GM12878 (cell line): Measurements from ENCODE around the gene MYBPHL. TPM values are rescaled to one million over a fixed set of nuclear protein-coding genes. Genes with fewer than 3 reads are reported as not detected.

ENCODE experiments used
- ATAC-seq: fragments of 200-7000 bp; cut with Tn5 transposase; 3 replicates; pipeline ENCODE4 v1.9.1; 2020; ENCODE audit warnings: mild to moderate bottlenecking, moderate library complexity
- BruUV-seq: library from RNA; stranded (reverse); fragments of 400-500 nt; replicated peaks from 2 replicates; lab custom pipeline; 2021; lab: Mats Ljungman, UMichigan
- CTCF ChIA-PET: fragments of 300-600 bp; sonication (Branson Sonifier 250); formaldehyde crosslinking; extraction: SDS; loops from one replicate; lab custom pipeline; 2021; ENCODE audit warnings: inconsistent platforms; lab: Yijun Ruan, JAX
- POLR2A ChIA-PET: fragments of 350-600 bp; formaldehyde crosslinking; extraction: SDS; loops from one replicate; lab custom pipeline; 2021; ENCODE audit warnings: inconsistent platforms; lab: Charles Lee
- RAD21 ChIA-PET: fragments of 300-600 bp; sonication (Branson Sonifier 250); formaldehyde crosslinking; loops from one replicate; lab custom pipeline; 2023; ENCODE audit warnings: antibody characterized with exemption; ENCODE audit not compliant: unreplicated experiment; lab: Charles Lee
- SMC1A ChIA-PET: fragments of 300-600 bp; sonication (Branson Sonifier 250); formaldehyde crosslinking; loops from one replicate; lab custom pipeline; 2023; ENCODE audit not compliant: unreplicated experiment, uncharacterized antibody; lab: Charles Lee
- DNase-seq: peaks from one replicate; pipeline ENCODE4 v3.0.0-alpha.2; 2011; ENCODE audit warnings: low read depth, low spot score
- FAIRE-seq: peaks from 3 replicates; lab custom pipeline; 2011; peaks lifted over from hg19 to GRCh38; lab: Jason Lieb, UNC
- H2AFZ ChIP-seq: 2 replicates; pipeline ENCODE4 v1.6.0; 2011; ENCODE audit warnings: low read depth, low read length, control low read depth; ENCODE audit not compliant: control insufficient read depth
- H3K27ac ChIP-seq: 2 replicates; pipeline ENCODE4 v1.5.1; 2011; ENCODE audit warnings: control low read depth; ENCODE audit not compliant: control insufficient read depth, insufficient read depth
- H3K27me3 ChIP-seq, 2 experiments: replicated peaks in 1 of 2; 2 replicates each; pipeline versions ENCODE4 v1.6.0 to v1.6.1; 2011; ENCODE audit warnings: low read length in 1 of 2; ENCODE audit not compliant: control insufficient read depth in 2 of 2, insufficient read depth in 2 of 2
- H3K36me3 ChIP-seq, 2 experiments: 2 replicates each; pipeline ENCODE4 v1.5.1; 2011; ENCODE audit warnings: low read length in 1 of 2; ENCODE audit not compliant: control insufficient read depth in 2 of 2, insufficient read depth in 2 of 2
- H3K4me1 ChIP-seq: 2 replicates; pipeline ENCODE4 v1.6.1; 2011; ENCODE audit warnings: mild to moderate bottlenecking, low read length, moderate library complexity, mixed read lengths; ENCODE audit not compliant: control insufficient read depth, insufficient read depth
- H3K4me2 ChIP-seq: 2 replicates; pipeline ENCODE4 v1.6.0; 2011; ENCODE audit warnings: control low read depth; ENCODE audit not compliant: control insufficient read depth, insufficient read depth
- H3K4me3 ChIP-seq: fragments of 200-600 bp; sonication (generic); 2 replicates; pipeline ENCODE4 v1.5.1; 2016
- H3K79me2 ChIP-seq: 2 replicates; pipeline ENCODE4 v1.6.0; 2011; ENCODE audit warnings: low read length; ENCODE audit not compliant: control insufficient read depth, insufficient read depth
- H3K9ac ChIP-seq: 2 replicates; pipeline ENCODE4 v1.8.0; 2011; ENCODE audit warnings: low read length, control low read depth, mixed read lengths; ENCODE audit not compliant: control insufficient read depth, insufficient read depth
- H3K9me3 ChIP-seq: replicated peaks from 3 replicates; pipeline ENCODE4 v1.5.1; 2011; ENCODE audit warnings: mild to moderate bottlenecking, low read length; ENCODE audit not compliant: control insufficient read depth, insufficient read depth
- H4K20me1 ChIP-seq: 2 replicates; pipeline ENCODE4 v1.6.0; 2011; ENCODE audit not compliant: control insufficient read depth, insufficient read depth
- BHLHE40 ChIP-seq, 2 experiments: fragments of 450-650 bp in 1 of 2; IDR thresholded peaks; 2 replicates each; pipeline ENCODE4 v1.6.1; 2011 to 2017; ENCODE audit warnings: low read depth in 2 of 2, borderline replicate concordance in 1 of 2, improper control_type of control experiment in 1 of 2, low read length in 1 of 2, mild to moderate bottlenecking in 1 of 2
- CBX5 ChIP-seq: sonication (generic); IDR thresholded peaks from 2 replicates; pipeline ENCODE4 v1.6.1; 2016; ENCODE audit warnings: low read depth, moderate library complexity, mild to moderate bottlenecking, inconsistent platforms
- E2F8 ChIP-seq: fragments of 450-650 bp; IDR thresholded peaks from 2 replicates; pipeline ENCODE4 v1.6.1; 2018; ENCODE audit warnings: mild to moderate bottlenecking, low read depth, moderate library complexity; ENCODE audit not compliant: partially characterized antibody
- HDGF ChIP-seq: fragments of 450-650 bp; IDR thresholded peaks from 2 replicates; pipeline ENCODE4 v1.6.1; 2016; ENCODE audit warnings: antibody characterized with exemption
- IRF4 ChIP-seq: IDR thresholded peaks from 2 replicates; pipeline ENCODE4 v1.6.1; 2011; ENCODE audit warnings: low read depth, low read length
- NFYA ChIP-seq: IDR thresholded peaks from 2 replicates; pipeline ENCODE4 v1.6.1; 2011; ENCODE audit warnings: low read depth, mild to moderate bottlenecking, low read length, improper control_type of control experiment, borderline replicate concordance
- NR2C1 ChIP-seq: fragments of 450-650 bp; IDR thresholded peaks from 2 replicates; pipeline ENCODE4 v1.6.1; 2017; ENCODE audit warnings: antibody characterized with exemption, mild to moderate bottlenecking, moderate library complexity
- PML ChIP-seq: IDR thresholded peaks from 2 replicates; pipeline ENCODE4 v1.6.1; 2012; ENCODE audit warnings: low read length, inconsistent platforms
- RAD21 ChIP-seq: IDR thresholded peaks from 2 replicates; pipeline ENCODE4 v1.6.1; 2011; ENCODE audit warnings: mild to moderate bottlenecking, low read depth, low read length, moderate library complexity; ENCODE audit not compliant: insufficient read depth
- RFX5 ChIP-seq: IDR thresholded peaks from 2 replicates; pipeline ENCODE4 v1.6.1; 2011; ENCODE audit warnings: low read depth, low read length, improper control_type of control experiment
- SMAD1 ChIP-seq: fragments of 450-650 bp; IDR thresholded peaks from 2 replicates; pipeline ENCODE4 v1.6.1; 2018; ENCODE audit warnings: mild to moderate bottlenecking, low read depth; ENCODE audit not compliant: partially characterized antibody
- SUPT20H ChIP-seq: IDR thresholded peaks from 2 replicates; pipeline ENCODE4 v1.6.1; 2011; ENCODE audit warnings: low read depth, mild to moderate bottlenecking, low read length, moderate library complexity, borderline replicate concordance; ENCODE audit not compliant: control insufficient read depth
- YBX1 ChIP-seq: fragments of 450-650 bp; IDR thresholded peaks from 2 replicates; pipeline ENCODE4 v1.6.1; 2016; ENCODE audit warnings: antibody characterized with exemption
- WGBS: methylation state at CpG from one replicate; pipeline ENCODE4 v1.1.6; 2016; ENCODE audit warnings: low lambda C conversion rate; ENCODE audit not compliant: insufficient replicate concordance, insufficient coverage; ENCODE audit errors: missing lambda C conversion rate; 5-methylcytosine and 5-hydroxymethylcytosine counted together
- in situ Hi-C: fragments of 300-500 bp; cut with MboI; formaldehyde crosslinking; loops from 9 replicates; pipeline ENCODE4 v1.14.3; 2018; ENCODE audit warnings: mixed read lengths
- intact Hi-C: fragments of 100-400 bp; cut with micrococcal nuclease; formaldehyde crosslinking; loops from one replicate; pipeline ENCODE4 v1.14.2; 2022; ENCODE audit not compliant: unreplicated experiment
- polyA plus RNA-seq, 11 experiments: library from polyadenylated mRNA; depleted of rRNA in 4 of 11; unstranded in 6 of 11; stranded (reverse) in 5 of 11; fragments of >200 nt; fragmentation: Nextera tagmentation in 4 of 11; fragmentation: Illumina TruSeq in 1 of 11; extraction: Ambion mirVana in 4 of 11; extraction: Trizol in 1 of 11; gene quantifications; 1 replicate in 1 of 11; 2 replicates in 10 of 11; pipeline versions ENCODE4 v1.2.1 to v1.2.3, GENCODE V29; 2011 to 2016; ENCODE audit warnings: inconsistent platforms in 2 of 11, missing spikeins in 2 of 11, low read depth in 1 of 11
- total RNA-seq, 4 experiments: library from RNA; depleted of rRNA in 3 of 4; stranded (reverse); fragments of >200 nt in 3 of 4; fragmentation: Illumina TruSeq in 1 of 4; extraction: Trizol in 1 of 4; gene quantifications; 2 replicates each; pipeline versions ENCODE4 v1.2.1 to v1.2.3, GENCODE V29; 2013 to 2021
- TF ChIP-seq, protein P1 (sequence below): fragments of 450-650 bp; formaldehyde crosslinking; IDR thresholded peaks from 2 replicates; pipeline ENCODE4 v1.5.0; 2022; ENCODE audit warnings: mild to moderate bottlenecking, missing genetic modification characterization
- TF ChIP-seq, protein P2 (sequence below): fragments of 150-350 bp; IDR thresholded peaks from 2 replicates; pipeline ENCODE4 v1.6.1; 2016; ENCODE audit warnings: low read depth, low read length

The MYBPHL gene
- total and polyA plus RNA-seq, 10 of the 15 experiments (the other 5 are each of a cell fraction or from before 2014, with no cell fraction given) = 0.16 to 0.75 (median 0.54) TPM; not detected in 7

DNA sequence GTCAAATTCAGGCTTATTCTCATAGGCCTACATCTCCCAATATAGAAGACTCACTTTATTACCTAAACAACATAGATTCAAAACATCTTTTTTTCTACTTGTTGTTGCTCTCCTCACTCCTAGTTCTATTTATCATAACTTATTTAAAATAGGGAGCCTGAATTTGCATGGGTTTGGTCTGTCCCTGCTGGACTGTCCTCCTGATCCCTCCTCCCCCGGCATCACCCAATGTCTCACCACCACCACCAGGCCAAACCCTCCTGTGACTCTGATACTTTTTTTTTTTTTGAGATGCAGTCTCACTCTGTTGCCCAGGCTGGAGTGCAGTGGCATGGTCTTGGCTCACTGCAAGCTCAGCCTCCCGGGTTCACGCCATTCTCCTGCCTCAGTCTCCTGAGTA, 31.8 kb upstream of the MYBPHL start (continued):
- no peak for TF ChIP-seq SUPT20H
- no peak for TF ChIP-seq PML
- TF ChIP-seq, protein P1, sequence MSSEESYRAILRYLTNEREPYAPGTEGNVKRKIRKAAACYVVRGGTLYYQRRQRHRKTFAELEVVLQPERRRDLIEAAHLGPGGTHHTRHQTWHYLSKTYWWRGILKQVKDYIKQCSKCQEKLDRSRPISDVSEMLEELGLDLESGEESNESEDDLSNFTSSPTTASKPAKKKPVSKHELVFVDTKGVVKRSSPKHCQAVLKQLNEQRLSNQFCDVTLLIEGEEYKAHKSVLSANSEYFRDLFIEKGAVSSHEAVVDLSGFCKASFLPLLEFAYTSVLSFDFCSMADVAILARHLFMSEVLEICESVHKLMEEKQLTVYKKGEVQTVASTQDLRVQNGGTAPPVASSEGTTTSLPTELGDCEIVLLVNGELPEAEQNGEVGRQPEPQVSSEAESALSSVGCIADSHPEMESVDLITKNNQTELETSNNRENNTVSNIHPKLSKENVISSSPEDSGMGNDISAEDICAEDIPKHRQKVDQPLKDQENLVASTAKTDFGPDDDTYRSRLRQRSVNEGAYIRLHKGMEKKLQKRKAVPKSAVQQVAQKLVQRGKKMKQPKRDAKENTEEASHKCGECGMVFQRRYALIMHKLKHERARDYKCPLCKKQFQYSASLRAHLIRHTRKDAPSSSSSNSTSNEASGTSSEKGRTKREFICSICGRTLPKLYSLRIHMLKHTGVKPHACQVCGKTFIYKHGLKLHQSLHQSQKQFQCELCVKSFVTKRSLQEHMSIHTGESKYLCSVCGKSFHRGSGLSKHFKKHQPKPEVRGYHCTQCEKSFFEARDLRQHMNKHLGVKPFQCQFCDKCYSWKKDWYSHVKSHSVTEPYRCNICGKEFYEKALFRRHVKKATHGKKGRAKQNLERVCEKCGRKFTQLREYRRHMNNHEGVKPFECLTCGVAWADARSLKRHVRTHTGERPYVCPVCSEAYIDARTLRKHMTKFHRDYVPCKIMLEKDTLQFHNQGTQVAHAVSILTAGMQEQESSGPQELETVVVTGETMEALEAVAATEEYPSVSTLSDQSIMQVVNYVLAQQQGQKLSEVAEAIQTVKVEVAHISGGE (CRISPR knock-in tag) = no peak
- TF ChIP-seq NR2C1 = no peak

GRCh38 chr1:109338091-109338490, 31.3 kb upstream of the MYBPHL start:
- POLR2A ChIA-PET = no interaction called here
- RAD21 ChIA-PET = no interaction called here
- H3K36me3 ChIP-seq = no peaks in the 10 kb centered on the region
- no peak overlapping the region for H3K27ac ChIP-seq
- no peaks in the 10 kb centered on the region for H3K4me1 ChIP-seq
- H3K4me2 ChIP-seq = no peak overlapping the region
- in situ Hi-C loops (no loop called here), intact Hi-C loops (no loop called here)
- H4K20me1 ChIP-seq = no peaks in the 10 kb centered on the region
- no peak for ATAC-seq
- no peak for FAIRE-seq
- H3K79me2 ChIP-seq = no peaks in the 10 kb centered on the region
- no peaks in the 10 kb centered on the region for H3K9me3 ChIP-seq
- no peaks in the 10 kb centered on the region for H3K27me3 ChIP-seq
- DNase-seq = no peak
- CTCF ChIA-PET = no interaction called here
- BruUV-seq = no TSS peak
- 48% methylated on average over 6 of the region's 6 CpGs for WGBS
- no peak overlapping the region for H3K4me3 ChIP-seq
- H3K9ac ChIP-seq = no peak overlapping the region
- no peak overlapping the region for H2AFZ ChIP-seq
- SMC1A ChIA-PET = no interaction called here
- TF ChIP-seq HDGF (no peak), NFYA (no peak), YBX1 (no peak), CBX5 (no peak), RFX5 (no peak), BHLHE40 (IDR thresholded peaks at IDR 0.05; ENCODE audit: borderline replicate concordance in 1 of 2, low read depth in 2 of 2, low read length in 1 of 2) (no peak), E2F8 (no peak), RAD21 (no peak), IRF4 (no peak), SMAD1 (no peak)
- TF ChIP-seq, protein P2, sequence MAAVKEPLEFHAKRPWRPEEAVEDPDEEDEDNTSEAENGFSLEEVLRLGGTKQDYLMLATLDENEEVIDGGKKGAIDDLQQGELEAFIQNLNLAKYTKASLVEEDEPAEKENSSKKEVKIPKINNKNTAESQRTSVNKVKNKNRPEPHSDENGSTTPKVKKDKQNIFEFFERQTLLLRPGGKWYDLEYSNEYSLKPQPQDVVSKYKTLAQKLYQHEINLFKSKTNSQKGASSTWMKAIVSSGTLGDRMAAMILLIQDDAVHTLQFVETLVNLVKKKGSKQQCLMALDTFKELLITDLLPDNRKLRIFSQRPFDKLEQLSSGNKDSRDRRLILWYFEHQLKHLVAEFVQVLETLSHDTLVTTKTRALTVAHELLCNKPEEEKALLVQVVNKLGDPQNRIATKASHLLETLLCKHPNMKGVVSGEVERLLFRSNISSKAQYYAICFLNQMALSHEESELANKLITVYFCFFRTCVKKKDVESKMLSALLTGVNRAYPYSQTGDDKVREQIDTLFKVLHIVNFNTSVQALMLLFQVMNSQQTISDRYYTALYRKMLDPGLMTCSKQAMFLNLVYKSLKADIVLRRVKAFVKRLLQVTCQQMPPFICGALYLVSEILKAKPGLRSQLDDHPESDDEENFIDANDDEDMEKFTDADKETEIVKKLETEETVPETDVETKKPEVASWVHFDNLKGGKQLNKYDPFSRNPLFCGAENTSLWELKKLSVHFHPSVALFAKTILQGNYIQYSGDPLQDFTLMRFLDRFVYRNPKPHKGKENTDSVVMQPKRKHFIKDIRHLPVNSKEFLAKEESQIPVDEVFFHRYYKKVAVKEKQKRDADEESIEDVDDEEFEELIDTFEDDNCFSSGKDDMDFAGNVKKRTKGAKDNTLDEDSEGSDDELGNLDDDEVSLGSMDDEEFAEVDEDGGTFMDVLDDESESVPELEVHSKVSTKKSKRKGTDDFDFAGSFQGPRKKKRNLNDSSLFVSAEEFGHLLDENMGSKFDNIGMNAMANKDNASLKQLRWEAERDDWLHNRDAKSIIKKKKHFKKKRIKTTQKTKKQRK = no peak
